Activated CD4-positive, alpha-beta T cell treated with anti-CD3 and anti-CD28 coated beads, Interleukin-2, amount 50 U/mL, for 16 hours (primary cell): ENCODE results near the gene CAMSAP1.
"Not testable (repeated sequence)": the region's sequence is repeated elsewhere in the genome, so short reads cannot be mapped to it uniquely, and the experiment has no call there.

Experiments
- DNase-seq: peaks from one replicate; pipeline ENCODE4 v3.0.0-alpha.2; 2020

The CAMSAP1 gene

DNA sequence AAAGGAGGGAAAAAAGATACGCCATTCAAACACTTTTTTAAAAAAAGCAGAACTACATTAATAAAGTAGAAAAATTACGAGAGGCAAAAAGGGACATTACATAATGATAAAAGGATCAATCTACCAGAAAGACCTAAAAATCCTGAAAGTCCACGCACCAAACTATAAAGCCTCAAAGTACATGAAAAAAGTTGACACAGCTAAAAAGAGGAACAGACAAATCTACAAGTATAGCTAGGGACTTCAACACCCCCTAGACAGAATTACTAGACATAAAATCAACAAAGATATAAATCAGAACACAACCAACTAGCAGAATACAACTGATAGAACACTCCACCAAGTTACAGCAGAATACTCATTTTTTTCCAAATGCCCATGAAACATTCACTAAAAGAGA is 11.1 kb downstream of the CAMSAP1 start:
- DNase-seq = no peak

DNA sequence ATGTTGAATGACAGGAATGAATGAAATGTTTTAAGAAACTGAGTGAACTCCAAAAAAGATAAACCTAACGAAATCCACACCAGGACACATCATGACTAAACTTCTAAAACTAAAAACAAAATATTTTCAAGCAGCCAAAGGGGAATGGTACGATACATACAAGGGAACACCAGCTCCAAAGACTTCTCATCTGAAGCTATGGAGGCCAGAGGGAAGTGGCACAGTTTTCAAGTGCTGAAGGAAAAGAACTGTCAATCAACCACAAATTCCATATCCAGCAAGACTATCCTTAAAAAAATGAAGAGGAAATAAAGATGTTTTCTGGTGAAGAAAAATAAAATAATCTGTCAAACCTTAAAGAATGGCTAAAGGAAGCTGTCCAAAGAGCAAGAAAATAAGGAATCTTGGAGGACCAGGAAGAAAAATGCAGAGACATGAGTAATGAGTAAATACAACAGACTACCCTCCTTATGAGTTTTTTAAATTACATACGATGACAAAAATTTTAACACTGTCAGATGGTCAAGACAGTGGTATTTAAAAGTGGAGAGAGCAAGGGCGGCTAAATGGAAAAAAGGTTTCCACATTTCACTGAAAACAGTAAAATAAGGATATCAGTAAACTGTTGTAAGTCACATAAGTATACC is 12.0 kb downstream of the CAMSAP1 start:
- no peak for DNase-seq

DNA sequence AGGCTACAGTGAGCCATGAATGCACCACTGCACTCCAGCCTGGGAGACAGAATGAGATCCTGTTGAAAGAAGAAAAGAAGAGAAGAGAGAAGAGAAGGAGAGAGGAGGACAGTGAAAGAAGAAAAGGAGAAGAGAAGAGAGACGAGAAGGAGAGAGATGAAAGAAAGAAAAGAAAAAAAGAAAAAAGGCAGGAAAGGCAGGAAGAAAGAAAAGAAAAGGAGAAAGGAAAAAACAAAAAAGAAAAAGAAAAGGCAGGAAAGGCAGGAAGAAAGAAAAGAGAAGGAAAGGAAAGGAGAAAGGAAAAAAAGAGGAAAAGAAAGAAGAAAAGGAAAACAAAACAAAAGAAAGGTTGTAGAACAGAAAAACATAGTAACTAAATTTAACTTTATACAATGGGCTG is 14.2 kb downstream of the CAMSAP1 start:
- no peak for DNase-seq

DNA sequence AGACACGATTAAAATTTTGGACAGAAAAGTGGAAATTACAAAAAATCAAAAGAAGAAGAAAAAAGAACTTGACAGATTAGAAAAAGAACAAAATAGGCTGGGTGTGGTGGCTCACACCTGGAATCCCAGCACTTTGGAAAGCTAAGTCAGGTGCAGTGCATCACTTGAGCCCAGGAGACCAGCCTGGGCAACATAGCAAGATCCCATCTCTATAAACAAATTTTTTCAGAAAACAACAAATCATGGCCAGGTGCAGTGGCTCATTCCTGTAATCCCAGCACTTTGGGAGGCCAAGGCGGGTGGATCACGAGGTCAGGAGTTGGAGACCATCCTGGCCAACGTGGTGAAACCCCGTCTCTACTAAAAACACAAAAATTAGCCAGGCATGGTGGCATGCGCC is 15.0 kb downstream of the CAMSAP1 start:
- not testable (repeated sequence) for DNase-seq

DNA sequence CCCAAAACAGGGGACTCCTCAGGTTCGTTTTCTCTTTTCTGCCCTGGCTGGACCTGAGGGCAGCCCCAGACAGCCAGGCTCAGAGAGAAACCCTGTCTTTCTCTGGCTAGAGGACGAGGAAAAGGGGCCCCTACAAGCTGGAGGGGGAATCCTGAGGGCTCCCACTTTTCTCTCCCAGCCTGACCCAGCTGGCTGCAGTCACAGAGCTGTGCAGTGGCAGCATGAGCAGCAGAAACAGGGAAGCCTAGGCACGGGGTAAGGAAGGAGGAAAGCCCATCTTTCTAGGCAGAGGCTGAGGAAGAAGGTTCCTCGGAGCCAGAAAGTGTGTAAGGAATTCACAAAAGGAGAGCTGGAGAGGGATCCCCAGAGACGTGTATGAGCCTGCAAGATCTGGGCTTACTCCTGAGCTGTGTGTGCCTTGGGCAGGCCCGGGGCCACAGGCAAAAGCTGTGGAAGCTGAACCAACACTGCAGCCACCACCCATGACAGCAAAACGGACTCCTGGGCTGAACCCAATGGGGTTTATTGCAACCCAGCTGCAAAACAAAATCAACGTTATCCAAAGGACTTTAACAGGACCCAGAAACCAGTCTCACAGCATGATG is 16.2 kb downstream of the CAMSAP1 start:
- no peak for DNase-seq

DNA sequence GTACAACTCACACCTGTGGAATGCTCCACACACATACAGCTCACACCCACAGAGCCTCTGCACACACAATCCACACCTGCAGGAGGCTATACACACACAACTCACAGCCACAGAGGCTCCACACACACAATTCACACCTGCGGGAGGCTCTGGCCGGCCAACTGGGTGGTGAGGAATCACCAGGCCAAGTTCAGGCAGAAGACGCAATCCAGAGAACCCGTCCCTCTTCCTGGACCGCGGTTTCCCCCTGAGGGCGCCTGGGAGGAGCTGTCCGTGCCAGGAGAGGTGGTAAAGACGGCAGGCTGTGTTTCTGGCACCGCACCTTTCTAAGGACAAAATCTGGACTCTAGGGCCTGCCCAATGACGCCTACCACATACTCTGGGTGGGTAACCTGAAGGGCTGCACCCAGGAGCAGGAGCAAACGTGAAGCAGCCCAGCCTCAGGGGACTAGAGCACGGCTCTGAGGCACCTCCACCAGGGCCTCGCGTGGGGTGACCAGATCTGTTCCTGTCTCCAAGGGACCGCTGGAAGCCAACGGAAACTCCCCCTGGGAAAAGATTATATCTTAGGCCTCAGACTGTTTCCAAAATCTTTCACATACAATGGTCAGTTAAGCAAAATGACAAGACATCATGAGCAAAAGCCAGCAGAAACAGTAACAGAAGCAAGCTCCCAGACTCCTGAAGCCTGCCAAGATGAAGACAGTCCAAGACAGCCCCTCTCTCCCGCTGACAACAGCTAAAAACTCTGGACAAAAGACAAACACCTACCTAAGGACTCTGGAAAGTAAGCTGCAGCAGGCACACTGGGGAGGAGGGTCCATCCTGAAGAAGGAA is 16.9 kb downstream of the CAMSAP1 start:
- DNase-seq = no peak

DNA sequence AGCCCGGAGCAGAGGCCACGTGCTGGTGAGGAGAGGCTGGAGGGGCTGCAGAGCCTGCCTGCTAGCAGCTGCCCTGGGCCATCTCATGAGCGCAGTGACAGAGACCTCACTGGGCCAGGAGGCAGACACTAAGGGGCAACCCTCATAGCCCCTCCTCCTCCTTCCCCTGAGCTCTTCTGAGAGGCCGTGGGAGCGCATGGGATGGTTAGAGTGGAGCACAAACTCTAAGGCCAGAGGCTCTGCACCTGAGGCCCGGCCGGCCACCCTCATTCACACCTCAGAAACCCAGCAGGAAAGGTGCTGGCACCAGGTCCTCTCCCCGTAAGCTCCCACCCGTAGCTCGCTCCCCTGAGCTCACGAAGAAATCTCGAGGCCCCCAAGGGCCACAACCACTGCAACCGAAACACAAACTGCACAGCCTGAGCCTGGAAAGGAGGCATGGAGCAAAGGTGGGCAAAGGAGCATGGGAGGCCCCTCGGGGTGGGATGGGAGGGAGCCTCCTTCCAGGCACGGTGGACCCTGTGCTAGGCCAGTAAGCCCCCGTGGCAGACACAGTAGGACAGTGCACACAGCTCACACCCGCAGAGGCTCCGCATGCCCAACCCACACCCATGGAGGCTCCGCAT is 17.7 kb downstream of the CAMSAP1 start:
- DNase-seq = no peak

DNA sequence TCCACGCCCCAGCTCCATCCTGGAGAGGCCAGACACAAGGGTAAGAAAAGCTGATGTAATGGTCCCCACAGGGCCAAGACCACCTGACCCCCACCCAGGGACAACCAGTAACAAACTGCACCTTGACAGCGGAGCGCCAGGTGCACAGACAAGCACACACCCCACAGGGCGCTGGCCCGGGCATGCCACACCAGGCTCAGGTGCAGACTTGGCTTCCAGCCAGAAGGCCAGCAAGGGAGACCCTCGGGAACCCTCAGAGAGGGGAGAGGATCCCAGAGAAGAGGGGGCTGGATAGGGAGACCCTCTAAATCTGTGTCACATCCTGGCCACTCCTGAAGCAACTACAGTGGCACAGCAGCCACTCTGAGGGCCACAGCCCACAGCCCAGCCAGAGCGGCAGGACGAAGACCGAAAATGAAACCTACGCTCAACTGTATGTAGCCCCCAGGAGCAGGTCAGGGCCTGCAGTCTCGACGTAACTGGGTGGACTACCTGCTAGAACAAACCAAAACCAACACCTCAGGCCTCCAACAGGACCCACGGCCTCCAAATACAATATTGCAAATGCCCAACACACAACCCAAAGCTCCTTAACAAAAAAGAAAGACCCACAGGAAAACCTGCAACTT is 18.5 kb downstream of the CAMSAP1 start:
- no peak for DNase-seq

DNA sequence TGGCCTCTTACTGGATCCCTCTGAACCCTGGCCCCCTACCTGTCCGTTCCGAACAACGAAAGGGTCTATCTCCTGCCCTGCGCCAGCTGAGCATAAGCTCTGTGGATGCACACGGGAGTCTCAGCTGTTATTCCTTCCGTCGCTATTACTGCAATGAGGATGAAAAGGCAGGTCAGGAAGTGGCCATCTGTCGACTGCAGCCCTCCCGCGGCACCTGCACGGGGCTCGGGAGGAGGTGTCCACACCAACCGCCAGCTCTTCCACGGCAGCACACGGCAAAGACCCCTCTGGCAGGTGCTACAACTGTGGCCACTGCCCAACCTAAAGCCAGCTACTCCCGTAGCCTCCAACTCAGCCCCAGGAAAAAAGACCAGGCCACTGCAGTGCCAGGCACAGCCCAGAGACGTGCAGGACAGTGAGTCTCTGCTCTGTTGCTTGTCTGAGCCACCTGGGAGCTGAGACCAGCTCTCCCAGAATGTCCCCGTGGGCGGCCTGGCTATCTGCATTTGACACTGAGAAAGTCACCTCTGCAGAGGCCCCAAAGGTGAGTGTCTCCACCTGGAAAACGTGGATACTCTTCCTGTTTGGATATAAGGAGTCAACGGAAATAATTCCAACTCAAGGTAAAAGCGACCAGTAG is 19.1 kb downstream of the CAMSAP1 start:
- no peak for DNase-seq

DNA sequence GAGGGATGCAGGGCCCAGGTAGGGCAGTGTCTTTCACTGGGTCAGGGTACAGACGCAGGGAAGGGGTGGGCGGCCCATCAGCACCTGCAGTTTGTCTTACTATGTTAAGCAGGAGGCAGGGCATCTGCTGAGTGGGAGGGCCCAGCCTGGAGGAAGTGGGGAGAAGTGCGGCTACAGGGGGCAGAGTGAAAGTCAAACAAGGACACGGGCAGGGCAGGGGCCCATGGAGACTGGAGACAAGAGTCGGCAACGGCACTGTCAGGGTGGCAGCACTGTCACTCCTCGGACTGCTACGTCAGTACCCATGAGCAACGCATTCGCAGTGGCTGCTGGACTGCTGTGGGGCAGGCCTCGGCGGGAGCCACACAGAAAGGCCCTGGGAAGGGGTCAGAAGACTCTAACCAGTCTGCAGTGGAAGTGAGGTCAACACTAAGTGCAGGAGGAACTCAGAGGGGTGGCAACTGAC is 19.7 kb downstream of the CAMSAP1 start:
- DNase-seq = peak; percentile 60

DNA sequence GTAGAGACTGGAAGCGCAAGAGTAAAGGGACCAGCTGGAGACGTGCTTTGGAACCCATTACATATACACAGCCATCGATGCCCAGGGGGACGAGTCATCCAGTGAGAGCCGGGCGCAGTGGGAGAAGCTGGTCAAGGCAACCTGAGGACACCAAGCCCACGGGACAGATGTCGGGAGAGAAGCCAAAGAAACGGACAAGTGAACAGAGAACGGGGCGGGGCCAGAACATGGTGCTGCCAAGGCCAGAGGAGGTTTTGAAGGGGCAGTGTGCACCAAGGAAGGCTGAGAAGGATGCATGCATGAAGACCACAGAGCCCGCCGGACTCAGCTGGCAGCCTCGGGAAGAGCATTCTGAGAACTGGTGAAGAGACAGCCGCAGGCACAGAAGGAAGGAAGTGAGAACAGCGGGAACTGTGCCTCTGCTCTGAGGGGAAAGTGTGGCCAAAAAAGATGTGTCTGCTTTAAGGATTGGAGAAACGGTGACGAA is 20.3 kb downstream of the CAMSAP1 start:
- no peak for DNase-seq

DNA sequence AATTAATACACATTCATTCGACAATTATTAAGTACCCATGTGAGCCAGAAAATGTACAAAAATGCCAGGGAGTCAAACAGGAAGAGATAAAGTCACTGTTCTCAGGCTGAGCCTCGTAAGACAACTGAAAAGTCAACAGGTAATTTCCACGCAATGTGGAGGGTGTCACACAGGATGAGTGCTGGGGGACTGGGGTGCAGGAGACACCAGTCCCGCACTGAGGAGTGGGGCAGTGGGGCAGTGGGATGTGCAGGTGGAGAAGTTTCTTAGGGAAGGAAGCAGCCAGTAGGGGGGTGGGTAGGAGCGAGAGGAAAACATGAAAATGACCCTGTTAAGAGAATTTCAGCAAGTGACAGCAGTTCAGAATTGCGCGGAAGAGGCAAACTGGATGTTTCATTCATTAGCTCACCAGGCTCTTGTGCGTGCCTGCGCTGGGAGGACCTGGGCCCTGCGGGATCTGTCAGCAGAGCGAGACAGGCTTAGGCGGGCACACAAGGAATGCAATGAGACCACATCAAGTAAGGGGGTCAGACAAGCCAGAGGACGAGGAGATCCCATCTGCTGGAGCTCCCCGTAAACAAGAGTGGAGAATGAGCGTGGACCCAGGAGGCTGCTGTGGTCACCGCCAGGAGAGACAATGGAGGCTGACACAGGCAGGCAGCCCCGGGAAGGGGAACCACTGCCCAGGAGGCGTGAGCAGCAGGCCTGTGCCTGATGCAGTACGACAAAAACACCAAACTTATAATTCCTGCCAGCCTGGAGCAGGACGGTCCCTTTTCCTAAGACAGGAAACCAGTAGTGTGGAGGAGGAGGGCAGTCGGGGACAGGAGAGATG is 21.0 kb downstream of the CAMSAP1 start:
- no peak for DNase-seq

DNA sequence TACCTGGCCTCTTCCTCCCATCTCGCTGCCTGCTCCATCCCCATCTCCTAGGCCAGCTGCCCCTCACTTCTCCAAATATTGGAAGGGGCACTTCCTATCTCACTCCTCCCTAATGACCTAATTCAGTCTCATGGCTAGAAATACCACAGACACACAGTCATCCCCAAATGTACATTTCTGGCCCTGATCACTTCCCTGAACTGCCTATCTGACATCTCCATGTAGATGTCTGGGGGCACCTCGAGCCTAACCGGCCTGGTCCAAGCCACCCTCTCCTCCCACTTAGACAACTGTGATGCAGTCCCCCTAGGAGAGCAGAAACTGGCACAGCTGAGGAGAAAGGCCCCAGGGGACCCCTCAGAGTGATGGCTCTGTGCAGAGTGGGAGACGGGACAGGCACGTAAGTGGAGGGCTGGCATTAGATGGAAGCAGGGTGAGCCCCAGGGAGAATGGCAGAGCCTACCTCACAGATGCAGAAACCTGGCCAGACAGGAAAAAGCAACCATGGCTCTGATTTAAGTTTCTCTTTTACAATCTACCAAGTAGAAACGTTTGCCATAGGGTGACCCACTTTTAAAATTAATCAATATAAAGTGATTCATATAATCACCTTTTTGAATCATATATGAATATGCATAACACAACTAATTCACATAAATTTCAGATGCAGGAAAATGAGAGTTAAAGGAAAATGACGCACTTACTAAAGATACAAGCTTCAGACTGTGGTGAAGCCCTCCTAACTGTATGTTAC is 22.1 kb downstream of the CAMSAP1 start:
- no peak for DNase-seq

DNA sequence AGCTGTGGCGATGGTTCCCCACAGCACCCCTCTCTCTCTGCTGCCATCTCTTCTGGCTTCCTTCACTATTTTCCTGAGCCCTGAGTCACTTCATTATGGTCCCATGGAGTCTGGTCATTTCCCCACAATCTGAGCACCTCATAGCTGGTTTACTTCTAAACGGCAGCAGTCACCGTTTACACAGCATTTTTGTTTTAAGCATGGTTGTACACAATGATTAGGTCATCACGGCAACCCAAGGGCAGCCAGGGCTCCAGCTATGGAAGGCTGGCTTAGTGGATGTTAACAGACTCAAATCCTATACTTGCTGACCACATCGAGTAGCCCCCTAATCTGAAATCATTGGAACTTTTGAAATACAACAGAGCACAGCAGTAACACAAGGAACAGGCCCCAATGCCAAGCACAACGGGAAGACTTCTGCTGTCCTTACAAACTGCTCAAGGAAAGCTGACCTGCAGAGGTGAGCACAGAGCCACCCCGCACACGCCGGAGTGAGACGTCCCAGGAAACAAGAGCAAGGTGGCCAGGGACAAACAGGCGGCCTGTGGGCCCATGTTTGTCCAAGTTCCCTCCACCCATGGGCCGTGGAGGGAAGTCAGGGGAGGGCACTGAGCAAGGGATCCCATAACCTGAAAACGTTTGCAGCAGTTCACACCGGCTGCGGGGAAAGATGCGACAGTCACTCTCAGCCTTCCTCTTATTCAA is 22.9 kb downstream of the CAMSAP1 start:
- no peak for DNase-seq

DNA sequence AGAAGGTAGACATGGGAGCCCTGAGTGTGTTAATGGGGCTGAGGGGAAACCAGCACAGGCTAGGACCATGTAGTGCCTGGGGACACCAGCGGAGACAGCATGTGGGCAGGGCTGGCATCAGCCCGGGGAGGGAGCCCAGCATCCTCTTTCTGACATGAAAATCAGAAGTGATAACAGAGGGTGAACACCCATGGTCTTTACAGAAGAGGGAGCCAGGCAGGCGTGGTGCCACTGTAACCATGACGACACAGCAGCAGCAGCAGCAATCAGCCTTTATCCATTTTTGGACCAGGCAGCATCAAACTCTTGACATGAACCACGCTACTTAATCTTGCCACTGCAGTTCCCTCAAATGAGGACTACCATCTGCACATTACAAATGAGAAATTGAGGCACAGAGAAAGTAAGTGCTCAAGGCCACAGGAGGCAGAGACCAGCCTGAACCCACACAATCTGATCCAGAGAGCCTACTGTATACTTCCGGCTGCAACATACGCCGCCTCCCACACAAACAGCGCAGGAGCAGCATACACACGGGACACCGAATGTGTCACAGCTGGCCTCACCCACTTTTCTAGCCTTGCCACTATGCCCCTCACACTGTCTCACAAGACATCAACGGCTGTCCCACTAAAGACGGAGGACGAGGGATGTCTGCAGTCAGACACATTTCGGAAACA is 23.8 kb downstream of the CAMSAP1 start:
- DNase-seq = no peak

DNA sequence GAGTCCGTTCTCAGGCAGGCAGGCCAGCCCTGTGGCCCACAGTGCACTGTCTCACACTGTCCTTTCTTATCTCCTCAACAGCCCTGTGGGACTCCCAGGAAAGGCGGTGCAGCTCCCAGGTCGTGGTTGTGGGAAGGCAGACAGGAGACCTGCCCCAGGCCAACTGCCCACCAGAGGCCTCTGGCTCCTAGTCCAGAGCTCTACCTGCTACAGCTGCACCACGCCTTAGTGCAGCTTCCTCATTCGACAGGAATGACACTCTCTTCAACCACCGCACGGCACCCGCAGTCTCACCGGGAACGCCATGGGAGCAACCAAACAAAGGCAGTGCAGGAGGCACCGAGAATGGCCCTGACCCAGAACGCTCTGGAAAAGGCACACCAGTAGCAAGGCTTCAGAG is 25.3 kb downstream of the CAMSAP1 start:
- no peak for DNase-seq

DNA sequence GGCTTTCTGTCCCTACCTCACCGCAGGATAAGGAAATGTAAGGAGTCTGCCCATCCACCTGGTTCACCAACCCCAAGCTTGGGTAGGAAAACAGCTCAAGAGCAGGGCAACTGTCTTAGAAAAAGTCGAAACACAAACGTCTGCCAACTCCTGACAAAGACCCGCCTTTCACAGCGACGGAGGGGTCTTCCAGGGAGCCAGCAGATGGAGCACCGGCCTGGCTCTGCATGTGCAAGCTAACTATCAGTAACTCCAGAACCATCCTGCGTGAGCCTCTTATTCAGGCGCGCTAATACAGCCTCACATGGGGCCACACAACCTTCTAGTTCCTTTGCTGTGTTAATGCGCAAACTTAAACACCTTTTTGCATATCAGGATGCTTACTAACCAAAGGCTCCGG is 26.9 kb downstream of the CAMSAP1 start:
- DNase-seq = no peak

DNA sequence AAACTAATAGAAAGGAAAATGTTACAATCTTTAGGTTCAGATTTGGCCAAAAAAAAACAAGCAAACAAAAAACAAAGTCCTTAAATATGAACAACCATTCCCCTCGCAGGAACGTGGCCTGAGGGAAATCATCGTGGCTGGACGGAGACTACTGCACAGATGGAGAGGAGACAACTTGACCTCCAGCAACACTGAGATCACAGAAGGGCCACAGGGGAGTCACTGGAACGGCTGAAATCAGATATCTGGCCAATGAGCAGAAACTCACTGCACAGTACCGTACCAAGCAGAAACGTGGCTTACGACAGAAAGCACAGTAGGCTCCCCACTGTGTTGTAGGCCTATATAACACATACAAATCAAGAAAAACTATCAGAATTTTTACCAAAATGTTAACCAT is 27.7 kb downstream of the CAMSAP1 start:
- DNase-seq = no peak

DNA sequence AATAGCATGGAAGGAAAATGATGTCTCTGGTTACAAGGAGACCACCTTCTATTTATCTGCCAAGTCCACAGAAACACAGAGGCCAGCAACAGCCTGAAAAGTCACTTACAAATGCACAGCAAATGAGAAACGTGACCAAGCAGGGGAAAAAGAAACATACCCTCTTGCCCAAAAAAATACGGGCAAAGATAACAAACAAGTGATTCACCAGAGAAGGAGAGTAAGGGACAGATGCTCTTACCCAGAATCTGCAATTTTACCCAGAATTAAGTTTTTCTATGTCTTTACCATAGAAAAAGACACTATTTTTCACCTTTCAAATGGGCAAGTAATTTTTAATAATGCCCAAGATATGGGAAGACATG is 28.1 kb downstream of the CAMSAP1 start:
- no peak for DNase-seq
